GM23338 (cell line): Measurements from ENCODE around the gene TOR2A. TPM values are rescaled to one million over a fixed set of nuclear protein-coding genes. Genes with fewer than 3 reads are reported as not detected.

ENCODE experiments used
- ATAC-seq: fragments of 200-7000 bp; cut with Tn5 transposase; 3 replicates; pipeline ENCODE4 v1.9.1; 2020
- DNase-seq: peaks from one replicate; pipeline ENCODE4 v3.0.0-alpha.2; 2015; ENCODE audit warnings: low spot score
- H2AFZ ChIP-seq: fragments of 200-600 bp; sonication (generic); 2 replicates; pipeline ENCODE4 v1.8.0; 2016; ENCODE audit warnings: antibody characterized with exemption, mild to moderate bottlenecking, moderate library complexity
- H3F3A ChIP-seq: fragments of 200-600 bp; sonication (generic); replicated peaks from 2 replicates; pipeline ENCODE4 v1.8.0; 2017; ENCODE audit warnings: antibody characterized with exemption, mixed run types, low read depth
- H3K27ac ChIP-seq: fragments of 200-600 bp; sonication (generic); 2 replicates; pipeline ENCODE4 v1.6.1; 2016; ENCODE audit warnings: low read depth
- H3K27me3 ChIP-seq: fragments of 200-600 bp; sonication (generic); 2 replicates; pipeline ENCODE4 v1.8.0; 2016; ENCODE audit warnings: mild to moderate bottlenecking, mixed run types, moderate library complexity; ENCODE audit not compliant: insufficient read depth
- H3K36me3 ChIP-seq: fragments of 200-600 bp; sonication (generic); 2 replicates; pipeline ENCODE4 v1.8.0; 2016; ENCODE audit warnings: mild to moderate bottlenecking; ENCODE audit not compliant: insufficient read depth
- H3K4me1 ChIP-seq: fragments of 200-600 bp; sonication (generic); 2 replicates; pipeline ENCODE4 v1.8.0; 2016; ENCODE audit warnings: mild to moderate bottlenecking, moderate library complexity; ENCODE audit not compliant: insufficient read depth
- H3K4me2 ChIP-seq: fragments of 200-600 bp; sonication (generic); 2 replicates; pipeline ENCODE4 v1.7.1; 2017; ENCODE audit warnings: mixed run types
- H3K4me3 ChIP-seq: fragments of 200-600 bp; sonication (generic); 2 replicates; pipeline ENCODE4 v1.6.1; 2016; ENCODE audit warnings: mixed run types
- H3K79me2 ChIP-seq: fragments of 200-600 bp; sonication (generic); replicated peaks from 2 replicates; pipeline ENCODE4 v1.8.0; 2017; ENCODE audit warnings: mild to moderate bottlenecking; ENCODE audit not compliant: insufficient read depth
- H3K9me2 ChIP-seq: fragments of 200-600 bp; sonication (generic); 2 replicates; pipeline ENCODE4 v1.8.0; 2017; ENCODE audit not compliant: insufficient read depth
- H4K20me1 ChIP-seq: fragments of 200-600 bp; sonication (generic); replicated peaks from 2 replicates; pipeline ENCODE4 v1.8.0; 2017; ENCODE audit warnings: mild to moderate bottlenecking; ENCODE audit not compliant: insufficient read depth
- H3K27ac Mint-ChIP-seq: 2 replicates; pipeline ENCODE4 v1.8.0; 2020; ENCODE audit warnings: inconsistent platforms, mild to moderate bottlenecking, moderate library complexity, mixed read lengths
- H3K27me3 Mint-ChIP-seq: 3 replicates; pipeline ENCODE4 v1.8.0; 2022; ENCODE audit warnings: low read depth, mild to moderate bottlenecking, moderate library complexity, mixed read lengths, inconsistent platforms; ENCODE audit not compliant: insufficient read depth, poor library complexity
- H3K36me3 Mint-ChIP-seq: 3 replicates; pipeline ENCODE4 v1.8.0; 2021; ENCODE audit warnings: low read depth, mild to moderate bottlenecking, inconsistent platforms, moderate library complexity, mixed read lengths
- H3K4me1 Mint-ChIP-seq: 3 replicates; pipeline ENCODE4 v1.8.0; 2020; ENCODE audit warnings: mild to moderate bottlenecking, inconsistent platforms, mixed read lengths
- H3K4me3 Mint-ChIP-seq: 3 replicates; pipeline ENCODE4 v1.8.0; 2021; ENCODE audit warnings: moderate library complexity, mild to moderate bottlenecking, inconsistent platforms, mixed read lengths
- H3K9me3 Mint-ChIP-seq: 3 replicates; pipeline ENCODE4 v1.8.0; 2020; ENCODE audit warnings: moderate library complexity, mild to moderate bottlenecking, inconsistent platforms, mixed read lengths
- CREB1 ChIP-seq: fragments of 250-450 bp; sonication (Bioruptor Pico); IDR thresholded peaks from 2 replicates; pipeline ENCODE4 v1.5.0; 2020; ENCODE audit warnings: low read depth, mild to moderate bottlenecking, moderate library complexity
- EZH2 ChIP-seq: fragments of 200-600 bp; sonication (generic); IDR thresholded peaks from one replicate; pipeline ENCODE4 v1.8.0; 2017; ENCODE audit warnings: antibody characterized with exemption, mild to moderate bottlenecking, low read depth; ENCODE audit not compliant: unreplicated experiment
- EZH2phosphoT487 ChIP-seq: fragments of 200-600 bp; sonication (generic); IDR thresholded peaks from one replicate; pipeline ENCODE4 v1.8.1; 2018; ENCODE audit warnings: antibody characterized with exemption; ENCODE audit not compliant: unreplicated experiment
- JUNB ChIP-seq: IDR thresholded peaks from one replicate; pipeline ENCODE4 v1.6.1; 2016; ENCODE audit warnings: antibody characterized with exemption; ENCODE audit not compliant: unreplicated experiment
- NANOG ChIP-seq: IDR thresholded peaks from 2 replicates; pipeline ENCODE4 v1.6.1; 2016; ENCODE audit warnings: antibody characterized with exemption, borderline replicate concordance
- POLR2AphosphoS5 ChIP-seq: IDR thresholded peaks from 2 replicates; pipeline ENCODE4 v1.6.1; 2016; ENCODE audit warnings: antibody characterized with exemption, low read depth
- STAT1 ChIP-seq: IDR thresholded peaks from one replicate; pipeline ENCODE4 v1.6.1; 2016; ENCODE audit warnings: antibody characterized with exemption; ENCODE audit not compliant: unreplicated experiment
- ZNF331 ChIP-seq: fragments of 250-450 bp; sonication (Bioruptor Pico); IDR thresholded peaks from 2 replicates; pipeline ENCODE4 v1.5.0; 2020; ENCODE audit warnings: low read depth, mild to moderate bottlenecking, moderate library complexity
- polyA plus RNA-seq: library from polyadenylated mRNA; unstranded; fragments of >200 nt; fragmentation: Nextera tagmentation; extraction: Ambion mirVana; gene quantifications from 2 replicates; pipeline ENCODE4 v1.2.1, GENCODE V29; 2016
- total RNA-seq: library from RNA; depleted of rRNA; stranded (reverse); fragments of >200 nt; shearing (Covaris generic); gene quantifications from 2 replicates; pipeline ENCODE4 v1.2.3, GENCODE V29; 2014
- TF ChIP-seq, protein P1 (sequence below): IDR thresholded peaks from 2 replicates; pipeline ENCODE4 v1.6.1; 2016; ENCODE audit warnings: antibody characterized with exemption
- TF ChIP-seq, protein P2 (sequence below), 2 experiments: fragments of 200-600 bp in 1 of 2; sonication (generic) in 1 of 2; conservative IDR thresholded peaks; 2 replicates each; pipeline versions ENCODE4 v1.5.1 to v1.6.1; 2016 to 2017; ENCODE audit warnings: antibody characterized with exemption in 2 of 2, low read depth in 2 of 2, mild to moderate bottlenecking in 2 of 2, moderate library complexity in 1 of 2
- TF ChIP-seq, protein P3 (sequence below): fragments of 250-450 bp; sonication (Bioruptor Pico); IDR thresholded peaks from 2 replicates; pipeline ENCODE4 v1.5.0; 2020; ENCODE audit warnings: mild to moderate bottlenecking, moderate library complexity

Gene TOR2A
- total and polyA plus RNA-seq, 2 experiments from 2014 or later, result 14.4 to 23.5 TPM

GRCh38 chr9:127723013-127723412, 12.1 kb downstream of the TOR2A start:
- no peak overlapping the region for H2AFZ ChIP-seq
- DNase-seq (no peak), ATAC-seq (no peak)
- Mint-ChIP-seq H3K9me3 (no peaks in the 10 kb centered on the region), H3K4me3 (no peak overlapping the region), H3K27ac (no peak overlapping the region), H3K36me3 (no peaks in the 10 kb centered on the region), H3K27me3 (peaks cover 8% of the 10 kb centered on the region), H3K4me1 (peaks cover 14% of the 10 kb centered on the region)
- H3K4me3 ChIP-seq, result no peak overlapping the region
- H3K36me3 ChIP-seq, result no peaks in the 10 kb centered on the region
- H3K9me2 ChIP-seq, result no peaks in the 10 kb centered on the region
- no peak for TF ChIP-seq EZH2phosphoT487
- TF ChIP-seq, protein P1, sequence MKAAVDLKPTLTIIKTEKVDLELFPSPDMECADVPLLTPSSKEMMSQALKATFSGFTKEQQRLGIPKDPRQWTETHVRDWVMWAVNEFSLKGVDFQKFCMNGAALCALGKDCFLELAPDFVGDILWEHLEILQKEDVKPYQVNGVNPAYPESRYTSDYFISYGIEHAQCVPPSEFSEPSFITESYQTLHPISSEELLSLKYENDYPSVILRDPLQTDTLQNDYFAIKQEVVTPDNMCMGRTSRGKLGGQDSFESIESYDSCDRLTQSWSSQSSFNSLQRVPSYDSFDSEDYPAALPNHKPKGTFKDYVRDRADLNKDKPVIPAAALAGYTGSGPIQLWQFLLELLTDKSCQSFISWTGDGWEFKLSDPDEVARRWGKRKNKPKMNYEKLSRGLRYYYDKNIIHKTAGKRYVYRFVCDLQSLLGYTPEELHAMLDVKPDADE, result no peak
- TF ChIP-seq, protein P2, sequence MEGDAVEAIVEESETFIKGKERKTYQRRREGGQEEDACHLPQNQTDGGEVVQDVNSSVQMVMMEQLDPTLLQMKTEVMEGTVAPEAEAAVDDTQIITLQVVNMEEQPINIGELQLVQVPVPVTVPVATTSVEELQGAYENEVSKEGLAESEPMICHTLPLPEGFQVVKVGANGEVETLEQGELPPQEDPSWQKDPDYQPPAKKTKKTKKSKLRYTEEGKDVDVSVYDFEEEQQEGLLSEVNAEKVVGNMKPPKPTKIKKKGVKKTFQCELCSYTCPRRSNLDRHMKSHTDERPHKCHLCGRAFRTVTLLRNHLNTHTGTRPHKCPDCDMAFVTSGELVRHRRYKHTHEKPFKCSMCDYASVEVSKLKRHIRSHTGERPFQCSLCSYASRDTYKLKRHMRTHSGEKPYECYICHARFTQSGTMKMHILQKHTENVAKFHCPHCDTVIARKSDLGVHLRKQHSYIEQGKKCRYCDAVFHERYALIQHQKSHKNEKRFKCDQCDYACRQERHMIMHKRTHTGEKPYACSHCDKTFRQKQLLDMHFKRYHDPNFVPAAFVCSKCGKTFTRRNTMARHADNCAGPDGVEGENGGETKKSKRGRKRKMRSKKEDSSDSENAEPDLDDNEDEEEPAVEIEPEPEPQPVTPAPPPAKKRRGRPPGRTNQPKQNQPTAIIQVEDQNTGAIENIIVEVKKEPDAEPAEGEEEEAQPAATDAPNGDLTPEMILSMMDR (conservative IDR thresholded peaks at IDR 0.05; ENCODE audit: low read depth in 2 of 2), result no peak
- TF ChIP-seq, protein P3, sequence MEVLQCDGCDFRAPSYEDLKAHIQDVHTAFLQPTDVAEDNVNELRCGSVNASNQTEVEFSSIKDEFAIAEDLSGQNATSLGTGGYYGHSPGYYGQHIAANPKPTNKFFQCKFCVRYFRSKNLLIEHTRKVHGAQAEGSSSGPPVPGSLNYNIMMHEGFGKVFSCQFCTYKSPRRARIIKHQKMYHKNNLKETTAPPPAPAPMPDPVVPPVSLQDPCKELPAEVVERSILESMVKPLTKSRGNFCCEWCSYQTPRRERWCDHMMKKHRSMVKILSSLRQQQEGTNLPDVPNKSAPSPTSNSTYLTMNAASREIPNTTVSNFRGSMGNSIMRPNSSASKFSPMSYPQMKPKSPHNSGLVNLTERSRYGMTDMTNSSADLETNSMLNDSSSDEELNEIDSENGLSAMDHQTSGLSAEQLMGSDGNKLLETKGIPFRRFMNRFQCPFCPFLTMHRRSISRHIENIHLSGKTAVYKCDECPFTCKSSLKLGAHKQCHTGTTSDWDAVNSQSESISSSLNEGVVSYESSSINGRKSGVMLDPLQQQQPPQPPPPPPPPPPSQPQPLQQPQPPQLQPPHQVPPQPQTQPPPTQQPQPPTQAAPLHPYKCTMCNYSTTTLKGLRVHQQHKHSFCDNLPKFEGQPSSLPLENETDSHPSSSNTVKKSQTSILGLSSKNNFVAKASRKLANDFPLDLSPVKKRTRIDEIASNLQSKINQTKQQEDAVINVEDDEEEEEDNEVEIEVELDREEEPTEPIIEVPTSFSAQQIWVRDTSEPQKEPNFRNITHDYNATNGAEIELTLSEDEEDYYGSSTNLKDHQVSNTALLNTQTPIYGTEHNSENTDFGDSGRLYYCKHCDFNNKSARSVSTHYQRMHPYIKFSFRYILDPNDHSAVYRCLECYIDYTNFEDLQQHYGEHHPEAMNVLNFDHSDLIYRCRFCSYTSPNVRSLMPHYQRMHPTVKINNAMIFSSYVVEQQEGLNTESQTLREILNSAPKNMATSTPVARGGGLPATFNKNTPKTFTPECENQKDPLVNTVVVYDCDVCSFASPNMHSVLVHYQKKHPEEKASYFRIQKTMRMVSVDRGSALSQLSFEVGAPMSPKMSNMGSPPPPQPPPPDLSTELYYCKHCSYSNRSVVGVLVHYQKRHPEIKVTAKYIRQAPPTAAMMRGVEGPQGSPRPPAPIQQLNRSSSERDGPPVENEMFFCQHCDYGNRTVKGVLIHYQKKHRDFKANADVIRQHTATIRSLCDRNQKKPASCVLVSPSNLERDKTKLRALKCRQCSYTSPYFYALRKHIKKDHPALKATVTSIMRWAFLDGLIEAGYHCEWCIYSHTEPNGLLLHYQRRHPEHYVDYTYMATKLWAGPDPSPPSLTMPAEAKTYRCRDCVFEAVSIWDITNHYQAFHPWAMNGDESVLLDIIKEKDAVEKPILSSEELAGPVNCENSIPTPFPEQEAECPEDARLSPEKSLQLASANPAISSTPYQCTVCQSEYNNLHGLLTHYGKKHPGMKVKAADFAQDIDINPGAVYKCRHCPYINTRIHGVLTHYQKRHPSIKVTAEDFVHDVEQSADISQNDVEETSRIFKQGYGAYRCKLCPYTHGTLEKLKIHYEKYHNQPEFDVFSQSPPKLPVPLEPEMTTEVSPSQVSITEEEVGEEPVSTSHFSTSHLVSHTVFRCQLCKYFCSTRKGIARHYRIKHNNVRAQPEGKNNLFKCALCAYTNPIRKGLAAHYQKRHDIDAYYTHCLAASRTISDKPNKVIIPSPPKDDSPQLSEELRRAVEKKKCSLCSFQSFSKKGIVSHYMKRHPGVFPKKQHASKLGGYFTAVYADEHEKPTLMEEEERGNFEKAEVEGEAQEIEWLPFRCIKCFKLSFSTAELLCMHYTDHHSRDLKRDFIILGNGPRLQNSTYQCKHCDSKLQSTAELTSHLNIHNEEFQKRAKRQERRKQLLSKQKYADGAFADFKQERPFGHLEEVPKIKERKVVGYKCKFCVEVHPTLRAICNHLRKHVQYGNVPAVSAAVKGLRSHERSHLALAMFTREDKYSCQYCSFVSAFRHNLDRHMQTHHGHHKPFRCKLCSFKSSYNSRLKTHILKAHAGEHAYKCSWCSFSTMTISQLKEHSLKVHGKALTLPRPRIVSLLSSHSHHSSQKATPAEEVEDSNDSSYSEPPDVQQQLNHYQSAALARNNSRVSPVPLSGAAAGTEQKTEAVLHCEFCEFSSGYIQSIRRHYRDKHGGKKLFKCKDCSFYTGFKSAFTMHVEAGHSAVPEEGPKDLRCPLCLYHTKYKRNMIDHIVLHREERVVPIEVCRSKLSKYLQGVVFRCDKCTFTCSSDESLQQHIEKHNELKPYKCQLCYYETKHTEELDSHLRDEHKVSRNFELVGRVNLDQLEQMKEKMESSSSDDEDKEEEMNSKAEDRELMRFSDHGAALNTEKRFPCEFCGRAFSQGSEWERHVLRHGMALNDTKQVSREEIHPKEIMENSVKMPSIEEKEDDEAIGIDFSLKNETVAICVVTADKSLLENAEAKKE (CRISPR knock-in tag), result no peak
- TF ChIP-seq JUNB, result no peak
- TF ChIP-seq STAT1, result no peak
- no peak for TF ChIP-seq POLR2AphosphoS5
- no peak for TF ChIP-seq ZNF331
- TF ChIP-seq CREB1, result no peak
- no peak for TF ChIP-seq NANOG
- no peak for TF ChIP-seq EZH2
- 0 out of 2 replicates have a peak, but pooled peaks cover 3% of the 10 kb centered on the region for H3F3A ChIP-seq
- no peak overlapping the region for H3K4me2 ChIP-seq
- H3K27ac ChIP-seq, result no peak overlapping the region
- H3K79me2 ChIP-seq, result no peaks in the 10 kb centered on the region
- H3K4me1 ChIP-seq, result peaks cover 10% of the 10 kb centered on the region
- H4K20me1 ChIP-seq, result no peaks in the 10 kb centered on the region
- H3K27me3 ChIP-seq, result no peaks in the 10 kb centered on the region
